GM18868 (cell line): Measurements from ENCODE around the gene HEG1.
"Not testable (repeated sequence)": the region's sequence is repeated elsewhere in the genome, so short reads cannot be mapped to it uniquely, and the experiment has no call there.

ENCODE experiments used
- ATAC-seq: cut with Tn5 transposase; IDR thresholded peaks from one replicate; pipeline ENCODE4 v1.9.1; 2021; ENCODE audit warnings: mild to moderate bottlenecking, moderate library complexity; ENCODE audit not compliant: unreplicated experiment

HEG1 gene

DNA sequence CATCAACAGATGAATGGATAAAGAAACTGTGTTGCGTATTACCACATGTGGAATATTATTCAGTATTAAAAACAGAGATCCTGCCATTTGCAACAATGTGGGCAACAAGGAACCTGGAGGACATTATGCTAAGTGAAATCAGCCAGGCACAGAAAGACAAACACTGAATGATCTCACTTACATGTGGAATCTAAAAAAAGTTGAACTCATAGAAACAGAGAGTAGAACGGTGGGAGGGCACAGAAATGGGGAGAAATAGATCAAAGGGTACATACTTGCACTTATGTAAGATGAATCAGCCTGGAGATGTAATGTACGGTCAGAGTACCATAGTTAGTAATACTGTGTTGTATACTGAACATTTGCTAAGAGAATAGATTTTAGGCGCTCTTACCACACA is 91.4 kb downstream of the HEG1 start:
- ATAC-seq, result peak; percentile 71

DNA sequence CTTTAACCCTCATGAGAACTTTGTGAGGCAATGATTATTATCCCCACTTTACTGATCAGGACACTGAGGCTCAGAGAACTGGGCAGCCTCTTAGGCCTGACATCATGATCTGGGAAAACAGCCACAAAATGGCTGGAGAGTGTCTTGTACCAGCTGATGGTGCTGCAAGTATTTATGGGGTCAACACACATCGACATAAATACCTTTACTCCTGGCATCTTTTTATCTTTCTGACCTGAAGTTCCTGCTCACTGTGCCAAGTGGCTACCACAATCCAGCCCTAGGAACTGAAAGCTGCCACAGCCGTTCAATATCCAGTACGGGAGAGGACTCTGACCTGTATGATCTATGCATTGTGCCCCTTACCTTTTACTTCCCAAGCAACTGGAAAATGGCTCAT is 92.0 kb downstream of the HEG1 start:
- no peak for ATAC-seq

DNA sequence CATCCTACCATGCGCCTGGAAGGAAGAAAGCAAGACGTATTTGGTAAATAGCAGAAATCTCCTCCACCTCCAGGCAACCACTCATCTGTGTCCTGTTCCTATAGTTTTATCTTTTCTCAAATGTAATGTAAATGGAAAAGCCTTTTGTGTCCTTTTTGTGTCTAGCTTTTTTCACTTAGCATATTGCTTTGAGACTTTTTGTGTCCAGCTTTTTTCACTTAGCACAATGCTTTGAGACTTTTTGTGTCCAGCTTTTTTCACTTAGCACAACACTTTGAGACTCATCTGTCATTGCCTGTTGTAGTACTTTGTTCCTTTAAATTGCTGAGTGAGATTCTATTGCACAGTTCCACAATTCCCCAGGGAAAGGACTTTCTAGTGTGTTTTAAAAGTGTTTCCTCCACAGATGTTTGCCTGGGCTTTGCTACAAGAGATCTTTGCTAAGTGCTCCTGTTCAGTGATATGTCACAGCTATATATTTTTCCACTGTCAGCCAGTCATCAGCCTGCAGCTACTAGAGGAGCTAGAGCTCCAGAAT is 93.3 kb downstream of the HEG1 start:
- ATAC-seq, result no peak

DNA sequence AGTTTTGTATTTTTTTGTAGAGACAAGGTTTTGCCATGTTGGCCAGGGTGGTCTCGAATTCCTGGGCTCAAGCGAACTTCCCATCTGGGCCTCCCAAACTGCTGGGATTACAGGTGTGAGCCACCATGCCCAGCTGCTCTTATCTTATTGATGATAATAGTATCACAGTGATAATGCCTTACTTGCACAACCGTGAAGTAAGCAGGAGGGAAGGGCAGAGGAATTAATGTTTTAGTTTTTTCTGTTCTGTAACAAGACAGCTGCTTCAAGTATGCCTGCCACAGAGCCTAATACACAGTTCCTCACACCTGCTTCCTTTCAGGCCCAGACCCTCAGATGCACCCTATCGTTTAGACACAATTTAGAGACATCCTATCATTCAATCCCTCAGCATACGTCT is 95.1 kb downstream of the HEG1 start:
- ATAC-seq, result no peak

DNA sequence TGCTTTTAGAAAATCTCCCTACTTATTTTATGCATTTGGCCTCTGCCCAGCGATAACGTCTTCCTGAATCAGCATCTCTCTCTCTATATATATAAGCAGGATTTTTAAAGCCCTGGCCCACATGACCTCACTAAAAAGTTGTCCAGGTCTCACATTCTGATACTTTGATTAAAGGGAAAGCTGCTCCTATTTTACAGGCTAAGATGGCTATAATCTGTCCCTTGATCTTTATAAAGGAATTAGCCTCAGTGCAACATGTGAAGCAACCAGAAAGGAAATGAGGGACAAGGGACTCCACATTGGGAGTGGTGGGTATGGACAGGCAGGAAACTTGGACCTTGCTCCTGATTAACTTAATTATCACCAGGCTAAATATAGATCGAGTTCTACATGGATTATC is 95.7 kb downstream of the HEG1 start:
- no peak for ATAC-seq

DNA sequence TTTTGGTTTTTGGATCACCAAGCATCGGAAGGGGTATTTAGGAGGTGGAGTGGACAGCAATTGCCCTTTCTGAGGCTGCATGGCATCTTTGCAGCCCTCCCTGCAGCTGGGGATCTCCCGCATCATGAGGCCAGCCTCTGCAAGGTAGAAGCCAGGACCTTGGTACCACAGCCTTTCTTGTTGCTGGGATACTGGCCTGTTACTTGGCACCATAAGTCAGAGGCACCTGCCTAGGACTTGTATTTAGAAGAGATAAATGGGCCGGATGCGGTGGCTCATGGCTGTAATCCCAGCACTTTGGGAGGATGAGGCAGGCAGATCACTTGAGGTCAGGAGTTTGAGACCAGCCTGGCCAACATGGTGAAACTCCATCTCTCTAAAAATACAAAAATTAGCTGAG is 97.8 kb downstream of the HEG1 start:
- not testable (repeated sequence) for ATAC-seq

DNA sequence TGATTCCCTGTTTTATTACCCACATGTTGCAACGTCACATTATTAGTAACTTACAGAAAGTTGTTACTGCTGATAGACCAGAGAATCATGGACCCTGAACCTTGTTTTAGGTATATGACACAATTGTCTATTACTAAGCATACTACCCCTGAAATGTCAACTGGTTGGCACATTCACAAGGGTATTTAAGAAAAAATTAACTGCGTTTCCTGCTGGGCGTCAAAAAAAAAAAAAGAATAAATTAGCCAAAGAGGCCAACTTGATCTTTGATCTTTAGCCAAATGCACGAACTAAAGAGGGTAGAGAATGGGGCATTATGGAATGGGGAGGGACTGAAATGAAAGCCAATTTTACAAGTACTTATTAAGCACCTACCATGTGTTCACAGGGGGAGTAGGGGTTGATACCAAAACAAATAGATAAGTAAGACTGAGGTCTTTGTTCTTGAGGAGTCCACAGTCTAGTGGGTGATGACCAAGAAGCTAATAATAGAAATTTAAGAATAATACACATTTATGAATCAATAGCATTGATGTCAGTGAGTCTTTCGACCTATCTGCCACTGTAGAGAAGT is 103.4 kb downstream of the HEG1 start:
- no peak for ATAC-seq

DNA sequence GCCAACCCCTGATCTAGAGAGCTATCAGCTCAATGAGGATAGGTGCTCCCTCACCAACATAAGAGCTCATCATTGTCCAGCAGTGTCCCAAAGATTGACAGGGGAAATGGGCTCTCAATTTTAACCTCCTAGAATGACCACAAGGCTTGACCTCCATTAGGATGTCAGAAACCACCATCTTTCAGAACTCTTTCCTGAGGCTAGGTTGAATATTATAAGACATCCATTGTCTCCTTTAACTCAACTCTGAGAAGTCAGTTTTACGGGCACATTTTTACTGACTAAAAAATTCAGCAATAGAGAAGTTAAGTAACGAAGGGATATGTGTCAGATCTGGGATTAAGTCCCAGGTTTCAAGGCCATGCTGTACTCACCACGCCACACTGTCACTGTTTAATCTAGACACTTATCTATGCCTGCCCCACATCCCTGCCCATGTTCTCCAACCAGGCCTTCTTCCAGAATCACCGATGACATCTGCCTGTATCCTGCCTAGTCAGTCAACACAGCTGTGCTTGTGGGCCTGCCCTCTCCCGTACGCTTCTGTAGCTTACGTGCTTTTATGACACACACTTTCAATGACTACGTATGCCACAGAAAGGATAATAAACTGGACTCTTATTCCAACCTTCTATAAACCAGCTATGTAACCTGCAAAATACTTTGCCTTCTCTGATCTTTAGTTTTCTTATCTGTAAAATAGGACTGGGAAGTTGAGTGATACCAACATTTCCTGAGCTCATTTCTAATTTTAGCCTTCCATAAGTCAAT is 104.1 kb downstream of the HEG1 start:
- ATAC-seq, result no peak

DNA sequence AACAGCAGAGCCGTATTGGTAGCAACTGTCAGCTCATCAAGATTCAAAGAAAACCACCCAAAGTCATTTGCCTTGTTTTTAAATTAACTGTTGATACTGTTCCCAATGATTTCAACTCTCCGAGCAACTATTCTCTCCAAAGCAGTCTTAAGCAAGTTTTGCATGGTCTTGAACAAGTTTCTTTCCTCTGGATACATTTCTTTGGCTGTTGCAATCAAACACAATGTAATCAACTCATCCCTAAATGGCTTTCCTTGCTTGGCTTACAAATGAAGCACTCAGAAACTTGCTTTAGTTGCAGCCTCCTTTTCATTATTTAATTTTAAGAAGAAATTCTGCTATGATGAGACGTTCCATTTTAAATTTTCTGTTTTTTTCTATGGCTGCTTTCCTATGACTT is 105.8 kb downstream of the HEG1 start:
- no peak for ATAC-seq

DNA sequence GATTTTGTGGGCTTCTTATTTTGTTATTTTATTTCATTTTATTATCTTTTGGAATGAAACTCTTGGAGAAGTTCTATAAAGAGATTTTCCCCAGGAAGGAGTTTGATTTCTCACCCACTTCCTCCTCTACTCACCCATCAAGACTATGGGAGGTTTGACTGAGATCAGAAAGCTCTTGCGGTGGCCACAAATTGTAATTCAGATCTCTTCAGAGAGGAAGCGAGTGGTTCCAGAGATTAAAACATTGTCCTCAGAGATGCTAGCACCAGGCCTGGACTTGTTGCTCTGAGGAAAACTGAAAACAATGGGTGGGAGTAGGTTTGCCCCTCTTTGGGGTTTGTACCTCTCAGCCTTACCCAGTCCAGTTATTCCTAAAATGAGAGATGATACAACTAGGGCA is 113.2 kb downstream of the HEG1 start:
- no peak for ATAC-seq

DNA sequence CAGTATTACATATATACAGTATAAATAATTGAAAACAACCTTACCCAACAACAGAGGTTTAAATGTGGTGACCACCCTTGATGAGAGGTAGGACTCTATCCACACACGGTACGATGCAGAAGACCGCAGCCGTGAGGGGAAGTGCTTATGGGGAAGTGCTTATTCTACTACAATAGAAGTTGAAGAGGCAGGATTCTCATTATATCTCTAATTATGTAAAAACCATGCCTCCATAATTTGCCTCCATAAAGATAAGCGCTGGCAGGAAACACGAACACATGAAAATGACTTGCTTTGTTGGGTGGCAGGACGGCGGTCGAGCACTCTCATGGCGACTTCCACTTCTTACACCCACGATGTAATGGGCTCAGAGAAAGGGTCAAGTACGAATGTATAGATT is 114.0 kb downstream of the HEG1 start:
- ATAC-seq, result no peak

DNA sequence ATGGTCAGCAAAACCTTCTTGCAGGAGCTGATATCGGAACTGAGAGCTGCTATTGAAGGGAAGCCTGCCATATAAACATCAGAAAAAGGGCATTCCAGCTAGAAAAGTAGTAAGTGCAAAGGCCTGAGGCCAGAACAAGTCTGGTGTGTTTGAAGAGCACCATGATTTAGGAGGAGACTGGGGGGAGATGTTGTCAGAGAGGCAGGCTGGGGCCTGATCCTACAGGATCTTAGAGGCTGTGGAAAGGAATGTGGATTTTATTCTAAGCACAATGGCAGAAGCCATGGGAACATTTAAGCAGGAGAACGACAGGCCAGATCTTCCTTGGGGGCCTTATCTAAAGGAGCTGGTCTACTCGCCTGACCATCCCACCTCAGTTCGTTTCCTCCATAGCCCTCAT is 116.1 kb downstream of the HEG1 start:
- ATAC-seq, result no peak

DNA sequence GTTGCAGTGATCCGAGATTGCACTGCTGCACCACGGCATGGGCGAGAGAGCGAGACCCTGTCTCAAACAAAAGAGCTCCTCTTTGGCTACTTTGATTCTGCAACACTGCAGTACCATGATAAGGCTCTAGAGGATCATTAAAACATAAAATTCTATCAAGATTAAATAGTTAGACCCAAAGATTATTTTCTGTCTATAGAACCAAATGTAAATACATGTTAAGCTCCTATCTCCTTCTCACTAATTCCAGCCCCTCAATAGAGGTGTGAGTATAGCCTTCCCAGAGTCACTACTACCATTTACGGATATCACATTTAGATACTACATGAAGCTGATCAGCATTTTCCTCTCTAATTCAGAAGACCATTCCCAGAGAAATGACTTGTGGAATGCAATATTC is 116.9 kb downstream of the HEG1 start:
- no peak for ATAC-seq

DNA sequence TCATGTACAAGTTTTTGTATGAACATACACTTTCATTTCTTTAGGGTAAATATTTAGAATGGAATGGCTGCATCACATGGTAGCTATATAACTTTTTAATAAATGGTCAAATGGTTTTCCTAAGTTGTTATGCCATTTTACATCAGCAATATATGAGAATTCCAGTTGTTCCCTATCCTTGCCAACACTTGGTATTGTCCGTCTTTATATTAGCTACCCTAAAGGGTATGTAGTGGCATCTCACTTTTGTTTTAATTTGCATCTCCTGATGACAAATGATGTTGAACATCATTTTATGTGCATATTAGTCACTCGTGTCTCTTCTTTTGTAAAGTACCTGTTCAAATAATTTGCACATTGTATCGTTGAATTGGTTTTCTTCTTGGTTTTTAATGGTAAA is 118.7 kb downstream of the HEG1 start:
- ATAC-seq, result no peak

DNA sequence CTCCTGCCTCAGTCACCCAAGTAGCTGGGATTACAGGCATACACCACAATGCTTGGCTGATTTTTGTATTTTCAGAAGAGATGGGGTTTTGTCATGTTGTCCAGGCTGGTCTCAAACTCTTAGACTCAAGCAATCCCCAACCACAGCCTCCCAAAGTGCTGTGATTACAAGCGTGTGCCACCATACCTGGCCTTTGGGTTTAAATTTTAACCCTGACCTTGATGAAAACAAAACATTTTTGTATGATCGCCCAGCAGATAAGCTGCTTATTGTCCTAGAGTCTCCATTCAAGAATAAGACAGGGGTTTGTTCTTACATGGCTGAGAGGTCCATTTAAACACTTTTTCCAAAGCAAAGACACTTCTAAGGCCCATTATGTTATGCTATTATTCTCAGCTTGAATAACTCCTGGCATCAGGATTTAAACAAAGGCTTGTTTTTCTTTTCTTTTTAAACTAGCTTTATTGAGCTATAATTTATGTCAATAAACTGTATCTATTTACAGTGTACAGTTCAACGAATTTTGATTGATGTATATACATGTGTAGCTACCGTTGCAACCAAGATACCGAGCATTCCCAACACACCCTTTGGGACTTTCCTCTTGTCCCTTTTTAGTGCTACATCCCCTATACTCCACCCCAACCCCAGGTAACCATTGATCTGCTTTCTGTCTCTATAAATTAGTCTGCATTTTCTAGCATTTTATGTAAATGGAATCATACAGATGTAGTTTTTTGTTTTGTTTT is 119.8 kb downstream of the HEG1 start:
- ATAC-seq, result no peak

DNA sequence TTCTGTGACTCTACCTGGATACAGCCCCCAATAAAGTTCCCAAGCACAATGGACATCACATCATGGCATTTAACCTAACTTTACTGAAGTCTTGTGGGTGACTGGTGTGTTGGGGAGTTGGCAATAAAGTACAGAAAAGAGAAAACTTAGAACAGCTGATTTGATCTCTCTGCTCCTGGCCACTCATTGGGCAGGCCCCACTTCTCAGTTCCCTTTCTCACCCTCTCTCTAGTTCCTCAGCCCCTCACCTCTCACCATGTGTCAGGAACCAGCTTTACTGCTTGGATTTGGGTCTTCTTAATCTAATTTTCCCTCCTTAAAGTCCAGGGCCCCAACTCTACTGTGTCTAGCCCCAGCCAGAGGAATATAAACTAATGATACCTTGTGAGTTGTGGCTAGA is 120.5 kb downstream of the HEG1 start:
- ATAC-seq, result peak; percentile 67

DNA sequence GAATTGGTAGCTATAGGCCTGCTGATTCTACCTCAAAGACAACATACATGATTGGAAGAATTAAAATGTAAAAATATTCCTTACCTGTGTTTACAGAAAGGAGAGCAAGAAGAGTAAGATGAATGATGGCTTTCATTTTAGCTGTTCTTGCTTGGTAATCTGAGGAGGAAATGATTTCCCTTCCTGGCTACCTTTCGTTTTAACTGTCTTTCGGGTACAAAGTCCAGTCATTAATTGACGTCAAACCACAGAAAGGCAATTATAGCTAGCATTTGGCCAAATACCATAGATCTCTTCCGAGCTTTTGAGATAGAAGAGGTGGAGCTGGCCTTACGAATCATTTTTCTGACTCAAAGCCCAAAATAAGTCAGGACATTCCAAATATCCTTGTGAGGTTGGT is 121.2 kb downstream of the HEG1 start, which contains the start of gene MUC13:
Gene MUC13 (minus strand): TSS at position 175 of the 400 bp plus-strand sequence. CDS start 39 bp downstream, at position 136.
- no peak for ATAC-seq

DNA sequence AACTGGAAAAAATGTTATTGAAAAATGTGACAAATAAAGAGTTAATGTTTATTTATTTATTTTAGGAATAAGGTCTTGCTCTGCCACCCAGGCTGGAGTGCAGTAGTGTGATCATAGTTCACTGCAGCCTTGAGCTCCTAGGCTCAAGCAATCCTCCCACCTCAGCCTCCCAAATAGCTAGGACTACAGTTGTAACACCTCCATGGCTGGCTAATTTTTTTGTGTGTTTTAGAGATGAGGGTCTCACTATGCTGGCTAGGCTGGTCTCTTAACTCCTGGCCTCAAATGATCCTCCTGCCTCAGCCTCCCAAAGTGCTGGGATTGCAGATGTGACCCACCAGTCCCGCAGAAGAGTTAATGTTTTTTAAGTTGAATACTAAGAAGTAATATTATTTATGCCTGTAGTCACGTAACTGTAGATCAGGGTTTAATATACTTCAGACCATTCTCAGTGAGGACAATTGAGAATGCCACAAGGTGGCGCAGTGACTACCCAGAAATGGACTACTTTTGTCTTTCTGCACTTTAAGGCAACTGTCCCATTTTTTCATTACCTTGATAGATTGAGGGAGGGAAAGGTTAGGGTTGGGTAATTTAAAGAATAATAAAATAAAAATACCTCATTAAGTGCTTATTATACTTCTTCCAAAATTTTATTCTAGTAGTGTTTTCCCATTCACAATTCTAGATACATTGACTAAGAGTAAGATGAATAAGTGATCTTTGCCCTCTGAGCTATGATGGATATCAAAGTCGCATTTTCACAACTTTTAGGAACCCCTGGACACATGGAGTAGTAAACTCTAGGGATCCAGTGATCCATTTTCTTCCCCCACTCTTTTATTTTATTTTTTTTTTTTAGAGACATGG is 127.2 kb downstream of the HEG1 start:
- ATAC-seq, result no peak

DNA sequence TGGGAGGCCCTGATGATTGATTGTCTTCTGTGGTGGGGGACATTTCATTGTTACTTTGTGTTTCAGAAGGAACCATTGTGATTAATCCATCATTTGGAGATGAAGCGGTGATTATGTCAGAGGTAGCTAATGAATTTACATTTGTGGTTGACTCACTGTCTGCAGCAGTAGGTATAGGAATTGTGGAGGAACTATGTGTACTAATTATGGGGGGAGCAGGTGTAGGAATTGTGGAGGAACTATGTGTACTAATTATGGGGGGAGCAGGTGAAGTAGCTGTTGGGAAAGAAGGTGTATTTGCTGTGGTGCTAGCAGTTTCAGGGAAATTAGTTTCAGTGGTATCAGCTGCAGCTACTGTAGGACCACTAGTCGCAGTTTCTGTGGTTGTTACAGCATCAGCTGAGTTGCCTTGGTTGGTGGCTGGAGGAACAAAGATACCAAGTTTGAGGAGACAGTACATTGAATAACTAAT is 128.2 kb downstream of the HEG1 start:
- peak; percentile 64 for ATAC-seq

DNA sequence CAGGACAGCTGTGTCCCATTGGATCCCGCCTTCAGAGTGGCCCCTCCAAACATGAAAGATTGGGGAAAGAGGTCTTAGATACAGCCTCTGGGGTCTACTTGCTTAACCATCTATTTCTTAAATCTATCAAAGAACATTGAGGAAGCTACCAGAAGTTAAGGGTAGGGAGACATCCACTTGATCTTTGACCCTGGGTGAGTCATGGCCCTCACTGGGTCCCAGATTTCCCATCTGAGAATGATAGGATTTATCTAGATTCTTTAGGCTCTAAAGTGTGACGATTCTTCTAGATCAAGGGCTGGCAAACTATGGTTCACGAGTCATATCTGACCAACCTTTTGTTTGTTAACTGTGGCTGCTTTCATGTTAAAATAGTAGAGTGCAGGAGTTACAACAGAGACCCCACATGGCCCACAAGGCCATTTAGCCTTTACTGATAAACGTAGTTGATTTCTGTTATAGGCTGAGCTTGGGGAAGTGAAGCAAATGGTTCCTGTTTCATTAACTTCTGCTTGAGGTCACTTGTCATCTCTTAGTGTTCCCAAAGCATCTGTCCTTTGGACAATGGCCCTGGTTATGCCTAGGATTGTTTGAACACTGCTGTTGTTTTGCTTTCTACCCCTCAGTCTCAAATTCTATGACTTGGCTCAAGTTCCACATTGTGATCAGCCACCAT is 129.2 kb downstream of the HEG1 start:
- ATAC-seq, result no peak
